Neural cell (in vitro differentiated cells): Measurements from ENCODE around the gene NDUFV2.

Experiments used
- CTCF ChIP-seq: fragments of 450-650 bp; IDR thresholded peaks from 2 replicates; pipeline ENCODE4 v1.5.1; 2014; ENCODE audit warnings: antibody characterized with exemption, mild to moderate bottlenecking, moderate library complexity; ENCODE audit not compliant: poor library complexity, severe bottlenecking
- EP300 ChIP-seq: fragments of 450-650 bp; conservative IDR thresholded peaks from 2 replicates; pipeline ENCODE4 v1.6.1; 2014; ENCODE audit warnings: antibody characterized with exemption, mild to moderate bottlenecking, moderate library complexity; ENCODE audit not compliant: poor library complexity, severe bottlenecking
- EZH2 ChIP-seq: fragments of 200-600, 300-800 bp; shearing (Covaris generic), sonication (generic); IDR thresholded peaks from 2 replicates; pipeline ENCODE4 v1.6.1; 2014; ENCODE audit warnings: antibody characterized with exemption, low read length, borderline replicate concordance, mild to moderate bottlenecking; ENCODE audit not compliant: insufficient read depth, poor library complexity, severe bottlenecking
- MXI1 ChIP-seq: fragments of 450-650 bp; conservative IDR thresholded peaks from 2 replicates; pipeline ENCODE4 v1.6.1; 2014; ENCODE audit warnings: antibody characterized with exemption, mild to moderate bottlenecking; ENCODE audit not compliant: poor library complexity, severe bottlenecking
- POLR2AphosphoS5 ChIP-seq: IDR thresholded peaks from 2 replicates; pipeline ENCODE4 v1.6.1; 2012
- RAD21 ChIP-seq: fragments of 450-650 bp; conservative IDR thresholded peaks from 2 replicates; pipeline ENCODE4 v1.6.1; 2014; ENCODE audit warnings: antibody characterized with exemption, mild to moderate bottlenecking, moderate library complexity
- REST ChIP-seq: IDR thresholded peaks from 2 replicates; pipeline ENCODE4 v1.6.1; 2012; ENCODE audit warnings: borderline replicate concordance
- SMC3 ChIP-seq: fragments of 450-650 bp; conservative IDR thresholded peaks from 2 replicates; pipeline ENCODE4 v1.6.1; 2014; ENCODE audit warnings: antibody characterized with exemption, mild to moderate bottlenecking, moderate library complexity; ENCODE audit not compliant: poor library complexity
- TAF1 ChIP-seq: IDR thresholded peaks from 2 replicates; pipeline ENCODE4 v1.6.1; 2012; ENCODE audit warnings: low read depth

- TF ChIP-seq EZH2 (no peak), CTCF (no peak), RAD21 (no peak), POLR2AphosphoS5 (no peak), REST (no peak), EP300 (no peak), MXI1 (no peak), TAF1 (no peak), SMC3 (no peak)
Measured at GRCh38 chr18:9126337-9126736, 23.8 kb downstream of the NDUFV2 start.
